Measurements from ENCODE around the gene C1QTNF12.

C1QTNF12 gene

GRCh38 chr1:1240822-1241587 is 5.5 kb downstream of the C1QTNF12 start:
- no peak for DNase-seq (ENCODE audit: low read depth in 2 of 2)

- DNase-seq (ENCODE audit: low read depth in 2 of 2) = no peak
Measured at GRCh38 chr1:1240348-1240732, 6.2 kb downstream of the C1QTNF12 start.

DNA sequence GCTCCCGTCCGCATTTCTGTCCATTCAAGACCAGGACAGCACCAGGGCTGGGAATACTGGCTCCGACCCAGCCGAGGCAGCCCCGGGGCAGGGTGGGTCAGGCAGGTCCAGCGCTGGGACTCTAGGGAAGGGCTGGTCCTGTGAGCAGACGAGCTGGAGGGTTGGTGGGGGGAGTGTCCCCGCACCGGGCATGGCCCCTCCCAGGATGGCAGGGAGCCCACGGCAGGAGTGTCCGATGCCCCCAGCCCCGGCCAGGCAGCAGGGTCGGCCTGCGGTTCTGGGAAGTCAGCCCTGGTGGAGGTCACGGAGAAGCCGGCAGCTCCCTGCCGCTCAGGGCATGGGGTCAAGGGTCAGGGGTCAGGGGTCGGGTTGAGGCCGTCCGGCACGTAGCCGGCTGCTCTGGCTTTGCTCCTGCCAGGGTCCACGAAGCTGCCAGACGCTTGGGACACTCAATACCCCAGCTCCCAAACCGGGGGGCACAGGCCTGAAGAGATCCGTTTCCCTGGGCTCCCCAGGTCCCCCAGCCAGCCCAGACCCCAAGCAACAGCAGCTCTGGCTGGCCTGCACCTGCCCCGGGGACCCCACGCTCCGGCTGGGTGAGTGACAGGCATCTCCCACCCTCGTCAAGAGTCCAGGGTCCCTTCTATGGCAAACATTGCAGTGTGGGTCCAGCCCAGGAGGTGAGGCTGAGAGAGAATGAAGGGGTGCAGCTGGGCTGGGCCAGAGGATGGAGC is 6.7 kb downstream of the C1QTNF12 start:
- DNase-seq (ENCODE audit: low read depth in 2 of 2) = no peak

GRCh38 chr1:1239227-1239613 is 7.3 kb downstream of the C1QTNF12 start:
- DNase-seq (ENCODE audit: low read depth in 2 of 2) = no peak

DNA sequence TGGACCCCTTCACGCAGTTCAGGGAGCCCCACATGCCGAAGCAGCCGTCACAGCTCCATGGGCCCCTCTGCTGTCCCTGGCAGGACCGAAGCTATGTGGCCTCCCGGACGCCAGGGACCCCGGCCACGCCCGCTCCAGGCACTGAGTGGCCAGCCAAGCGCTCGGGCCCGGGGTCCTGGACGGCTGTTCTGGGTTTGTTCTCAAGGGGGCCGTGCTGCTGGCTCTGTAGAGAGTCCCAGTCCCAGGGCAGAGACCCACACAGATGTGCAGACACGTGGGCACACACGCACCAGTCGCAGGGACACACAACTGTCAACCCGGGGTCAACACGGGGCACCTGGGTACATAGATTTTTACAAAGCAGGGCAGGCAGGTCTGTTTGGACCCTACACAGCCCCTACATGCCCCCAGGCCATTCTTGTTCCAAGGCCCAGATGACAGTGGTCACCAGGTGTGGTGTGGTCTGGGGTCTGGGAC is 7.8 kb downstream of the C1QTNF12 start:
- DNase-seq (ENCODE audit: low read depth in 2 of 2) = no peak

DNA sequence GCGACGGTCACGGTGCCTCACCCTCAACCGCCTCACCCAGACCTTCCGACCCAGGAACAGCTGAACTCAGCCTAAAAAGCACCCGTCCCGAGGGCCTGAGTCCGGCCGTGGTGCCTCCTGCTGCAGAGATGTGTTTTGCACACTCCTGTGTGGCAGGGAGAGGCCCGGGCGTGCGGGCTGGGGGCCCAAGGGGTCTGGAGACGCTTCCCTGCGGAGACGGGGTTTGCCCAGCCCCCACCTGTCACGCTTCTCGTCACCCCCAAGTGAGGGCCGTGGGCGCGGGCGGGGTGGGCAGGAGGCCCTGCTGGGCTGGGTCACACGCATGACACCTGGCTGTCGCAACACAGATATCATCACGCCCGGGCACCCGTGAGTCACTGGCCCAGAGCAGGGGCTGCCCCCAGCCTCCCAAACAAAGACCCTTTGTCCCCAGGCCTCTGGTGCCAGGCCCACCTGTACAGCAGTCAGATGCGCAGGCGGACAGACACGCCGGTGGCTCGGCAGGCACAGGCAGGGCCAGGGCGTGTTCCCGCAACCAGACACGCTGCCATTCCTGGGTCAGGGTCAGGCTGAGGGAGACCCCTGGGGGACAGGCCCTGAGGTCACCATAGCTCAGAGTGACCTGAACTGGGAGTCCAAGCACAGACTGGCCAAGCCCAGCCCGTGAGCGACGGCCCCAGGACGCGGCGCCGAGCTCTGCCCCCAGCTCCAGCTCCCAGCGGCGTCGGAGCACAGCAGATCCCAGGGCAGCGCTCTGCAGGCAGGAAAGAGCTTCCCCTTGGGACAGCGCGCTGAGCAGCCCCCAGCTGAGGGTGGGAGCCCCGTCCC is 8.4 kb downstream of the C1QTNF12 start:
- DNase-seq (ENCODE audit: low read depth in 2 of 2) = no peak

GRCh38 chr1:1236945-1237873 is 9.3 kb downstream of the C1QTNF12 start:
- DNase-seq (ENCODE audit: low read depth in 2 of 2) = no peak

DNA sequence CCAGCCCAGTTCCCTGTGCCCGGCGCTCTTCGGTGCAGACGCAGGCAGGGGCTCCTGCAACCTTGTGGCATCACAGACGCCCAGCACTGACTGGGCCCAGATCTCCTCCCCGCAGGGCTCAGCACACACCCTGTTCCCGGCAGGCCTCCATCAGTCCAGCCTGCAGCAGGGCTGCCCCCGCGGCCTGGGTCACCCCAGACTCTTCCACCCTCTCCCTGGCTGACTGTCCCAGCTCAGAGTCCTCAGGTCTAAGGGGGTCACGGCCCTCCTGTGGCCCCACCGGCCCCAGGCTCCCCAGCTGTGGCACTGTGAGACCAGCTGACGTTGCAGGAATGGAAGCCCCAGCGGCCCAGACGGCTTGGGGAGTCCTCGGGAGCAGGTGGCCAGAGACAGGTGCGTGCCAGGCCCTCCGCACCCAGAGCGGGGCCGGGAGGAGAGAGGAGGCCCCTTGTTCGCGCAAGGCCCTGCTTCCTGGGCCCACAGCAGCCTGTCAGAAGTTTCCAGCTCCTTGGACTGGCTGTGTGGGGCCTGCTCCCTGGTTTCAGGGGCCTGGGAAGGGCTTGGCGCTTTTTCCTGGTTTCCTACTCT is 10.3 kb downstream of the C1QTNF12 start:
- no peak for DNase-seq (ENCODE audit: low read depth in 2 of 2)

DNA sequence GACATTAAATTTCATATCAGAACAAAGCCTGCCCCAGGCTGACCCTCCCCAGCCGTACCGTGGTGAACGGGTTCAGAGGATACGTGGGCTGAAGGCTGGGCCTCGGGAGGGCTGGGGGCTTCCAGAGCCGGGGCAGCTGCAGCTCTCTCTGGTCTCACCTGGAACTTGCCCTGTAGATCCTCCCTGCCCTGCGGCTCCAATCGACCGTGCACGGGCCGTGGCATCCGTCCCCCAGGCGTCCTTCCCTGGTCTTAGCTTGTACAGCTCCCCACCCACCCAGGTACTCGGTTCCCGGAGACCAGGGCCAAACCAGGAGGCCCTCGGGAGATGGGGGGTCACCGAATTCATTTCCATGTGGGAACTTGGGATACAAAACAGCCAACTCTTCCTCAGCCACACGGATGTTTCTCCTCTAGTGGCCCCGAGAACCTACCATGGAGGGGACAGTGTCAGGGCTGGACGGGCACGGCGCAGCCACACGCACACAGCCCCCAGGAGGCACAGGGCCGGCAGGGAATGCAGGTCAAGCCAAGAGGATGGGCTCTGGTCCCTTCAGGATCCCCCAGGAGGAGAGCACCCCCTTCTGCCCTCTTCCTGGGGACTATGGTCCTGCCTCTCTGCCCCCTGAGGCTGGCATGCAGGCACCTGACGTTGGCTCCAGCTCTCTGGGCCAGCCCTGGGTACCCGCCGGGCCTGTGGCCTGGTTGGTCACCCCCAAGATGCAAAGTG is 11.3 kb downstream of the C1QTNF12 start:
- DNase-seq (ENCODE audit: low read depth in 2 of 2) = no peak

- no peak for DNase-seq (ENCODE audit: low read depth in 2 of 2)
Measured at GRCh38 chr1:1234180-1234808, 12.2 kb downstream of the C1QTNF12 start.

- no peak for DNase-seq (ENCODE audit: low read depth in 2 of 2)
Measured at GRCh38 chr1:1233567-1233892, 13.0 kb downstream of the C1QTNF12 start.

GRCh38 chr1:1232796-1233566 is 13.5 kb downstream of the C1QTNF12 start:
- DNase-seq (ENCODE audit: low read depth in 2 of 2) = no peak

- DNase-seq (ENCODE audit: low read depth in 2 of 2) = no peak
Measured at GRCh38 chr1:1232208-1232795, 14.2 kb downstream of the C1QTNF12 start, which contains the start of gene B3GALT6. Gene B3GALT6, plus strand, starts transcription at chr1:1232237. Its CDS starts 42 bp downstream, at chr1:1232279.

DNA sequence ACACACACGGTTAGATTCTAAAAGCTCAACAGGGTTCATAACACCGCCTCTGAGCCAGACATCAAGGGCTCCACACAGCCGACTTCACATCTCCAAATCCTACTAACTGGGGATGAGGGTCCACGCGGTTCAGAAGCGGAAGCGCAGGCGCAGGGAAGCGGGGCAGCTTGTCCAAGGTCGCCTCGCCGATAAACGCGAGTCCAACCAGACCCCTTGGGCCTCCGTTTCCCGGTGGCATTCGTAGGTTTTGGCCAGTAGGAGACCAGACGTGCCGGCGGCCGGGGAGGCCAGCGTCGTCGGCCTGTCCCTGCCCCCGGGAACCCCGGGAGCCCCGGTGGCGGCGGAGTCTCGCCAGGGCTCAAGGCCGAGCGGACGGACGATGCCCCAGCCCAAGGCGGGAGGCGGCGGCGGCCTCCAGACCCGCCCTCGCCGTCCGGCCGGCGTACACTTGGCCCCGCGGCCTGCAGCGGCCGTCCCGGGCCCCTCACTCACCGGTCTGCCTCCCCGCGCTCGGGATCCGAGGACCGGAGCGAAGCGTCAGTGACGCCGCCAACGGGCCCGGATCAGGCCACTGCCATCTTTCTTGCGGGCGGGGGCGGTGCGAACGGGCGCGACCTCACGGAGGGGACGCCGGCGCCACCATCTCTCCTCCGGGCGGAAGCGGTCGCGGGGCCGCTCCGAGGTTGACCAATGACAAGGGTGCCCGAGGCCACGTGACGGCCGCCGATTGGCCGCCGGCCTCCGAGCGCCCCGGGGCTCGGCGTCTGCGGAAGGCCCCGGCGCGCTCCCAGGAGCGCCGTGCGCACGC is 14.9 kb downstream of the C1QTNF12 start, which contains the start of gene SDF4:
Gene SDF4 (minus strand): TSS at position 602 of the 808 bp plus-strand sequence. CDS start 3,229 bp downstream, outside the sequence.
- DNase-seq (ENCODE audit: low read depth in 2 of 2) = peak; percentile 88 to 94

GRCh38 chr1:1230656-1231399 is 15.7 kb downstream of the C1QTNF12 start:
- no peak for DNase-seq (ENCODE audit: low read depth in 2 of 2)

DNA sequence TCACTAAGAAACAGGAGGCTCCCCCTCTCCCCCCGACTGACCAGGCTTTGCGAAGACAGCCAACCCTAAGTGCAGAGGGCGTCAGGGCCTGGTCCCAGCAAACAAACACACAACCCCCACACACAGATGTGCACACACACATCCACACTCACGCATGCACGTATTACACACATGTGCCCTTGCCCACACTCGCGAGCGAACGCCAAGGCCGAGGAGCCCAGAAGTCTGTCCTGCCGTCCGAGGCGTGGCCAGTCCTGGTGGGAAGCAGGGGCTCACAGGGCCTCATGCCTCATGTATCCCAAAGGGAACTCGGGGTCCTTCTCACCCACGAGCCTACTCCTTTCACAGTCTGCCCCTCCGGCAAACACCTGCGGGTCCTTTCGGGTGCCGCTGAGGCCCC is 16.8 kb downstream of the C1QTNF12 start:
- no peak for DNase-seq (ENCODE audit: low read depth in 2 of 2)
